GM12892 (cell line): Measurements from ENCODE around the gene SNX8.

ENCODE experiments used
- POLR2A ChIP-seq: IDR thresholded peaks from 2 replicates; pipeline ENCODE4 v1.6.1; 2011; ENCODE audit warnings: low read depth, low read length, control low read depth
- POLR2AphosphoS5 ChIP-seq: IDR thresholded peaks from 2 replicates; pipeline ENCODE4 v1.6.1; 2011; ENCODE audit warnings: low read depth, low read length, control low read depth
- TAF1 ChIP-seq: IDR thresholded peaks from 2 replicates; pipeline ENCODE4 v1.6.1; 2011; ENCODE audit warnings: low read depth, mild to moderate bottlenecking, control low read depth, low read length, borderline replicate concordance

DNA sequence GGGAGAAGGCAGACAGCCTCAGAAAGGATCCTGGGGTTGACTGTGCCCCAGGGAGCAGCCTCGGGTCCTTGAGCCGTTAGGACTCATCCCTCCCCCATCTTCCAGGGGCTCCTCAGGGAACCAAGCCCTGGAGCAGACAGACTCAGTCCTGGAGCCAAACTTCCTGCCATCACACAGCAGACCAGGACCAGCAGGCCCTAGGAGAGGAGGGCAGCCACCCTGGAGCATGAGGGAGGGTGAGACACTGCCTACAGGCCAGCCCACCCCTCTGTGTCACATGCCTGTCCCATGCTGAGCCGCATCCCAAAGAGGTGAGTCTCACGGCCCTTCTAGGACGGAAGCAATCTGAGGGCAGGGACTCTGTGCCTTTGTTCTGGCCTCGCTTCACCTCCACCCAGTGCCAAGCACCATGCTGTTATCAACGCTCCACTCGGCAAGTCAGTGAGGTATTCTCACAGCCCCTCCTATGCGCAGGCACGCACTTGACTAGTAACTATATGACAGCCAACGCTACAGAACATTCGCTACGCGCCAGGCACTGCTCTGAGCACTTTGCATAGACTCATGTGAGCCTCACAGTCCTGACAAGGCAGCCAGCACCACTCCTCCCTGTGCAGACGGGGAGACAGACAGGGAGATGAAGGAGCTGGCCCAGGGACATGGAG is 100.6 kb downstream of the SNX8 start:
- TF ChIP-seq POLR2A = no peak
- no peak for TF ChIP-seq POLR2AphosphoS5
- TF ChIP-seq TAF1 = no peak
